B cell (primary cell): ENCODE data around the gene IFRD1.

ENCODE experiments used
- EZH2 ChIP-seq: IDR thresholded peaks from 2 replicates; pipeline ENCODE4 v1.6.1; 2012; ENCODE audit warnings: borderline replicate concordance, low read depth, mild to moderate bottlenecking, moderate library complexity, low read length; ENCODE audit not compliant: insufficient read depth, poor library complexity, severe bottlenecking
- TF ChIP-seq, protein P1 (sequence below): fragments of 200-600 bp; IDR thresholded peaks from one replicate; pipeline ENCODE4 v1.8.0; 2022; ENCODE audit warnings: antibody characterized with exemption, mild to moderate bottlenecking

DNA sequence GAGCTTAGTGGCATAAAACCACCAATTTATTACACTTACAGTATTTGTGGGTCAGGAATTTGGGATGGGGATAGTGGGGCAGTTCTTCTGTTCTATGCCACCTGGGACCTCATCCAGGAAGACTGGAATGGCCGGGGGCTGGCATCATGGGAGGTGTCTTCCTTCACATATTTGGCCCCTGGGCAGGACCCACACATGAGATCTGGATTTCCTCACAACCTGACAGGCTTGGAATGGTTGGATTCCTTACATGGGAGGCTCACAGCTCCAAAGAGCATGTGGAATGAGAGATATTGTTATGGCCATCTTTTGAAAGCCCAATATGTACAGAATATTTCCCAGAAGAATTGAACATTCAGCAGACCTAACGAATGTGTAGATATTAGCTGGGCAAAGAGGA is 52.4 kb downstream of the IFRD1 start:
- TF ChIP-seq, protein P1, sequence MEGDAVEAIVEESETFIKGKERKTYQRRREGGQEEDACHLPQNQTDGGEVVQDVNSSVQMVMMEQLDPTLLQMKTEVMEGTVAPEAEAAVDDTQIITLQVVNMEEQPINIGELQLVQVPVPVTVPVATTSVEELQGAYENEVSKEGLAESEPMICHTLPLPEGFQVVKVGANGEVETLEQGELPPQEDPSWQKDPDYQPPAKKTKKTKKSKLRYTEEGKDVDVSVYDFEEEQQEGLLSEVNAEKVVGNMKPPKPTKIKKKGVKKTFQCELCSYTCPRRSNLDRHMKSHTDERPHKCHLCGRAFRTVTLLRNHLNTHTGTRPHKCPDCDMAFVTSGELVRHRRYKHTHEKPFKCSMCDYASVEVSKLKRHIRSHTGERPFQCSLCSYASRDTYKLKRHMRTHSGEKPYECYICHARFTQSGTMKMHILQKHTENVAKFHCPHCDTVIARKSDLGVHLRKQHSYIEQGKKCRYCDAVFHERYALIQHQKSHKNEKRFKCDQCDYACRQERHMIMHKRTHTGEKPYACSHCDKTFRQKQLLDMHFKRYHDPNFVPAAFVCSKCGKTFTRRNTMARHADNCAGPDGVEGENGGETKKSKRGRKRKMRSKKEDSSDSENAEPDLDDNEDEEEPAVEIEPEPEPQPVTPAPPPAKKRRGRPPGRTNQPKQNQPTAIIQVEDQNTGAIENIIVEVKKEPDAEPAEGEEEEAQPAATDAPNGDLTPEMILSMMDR = no peak
- TF ChIP-seq EZH2 = no peak
